Keratinocyte (primary cell): ENCODE data around the gene RNLS. TPM values are rescaled to one million over a fixed set of nuclear protein-coding genes. Genes with fewer than 3 reads are reported as not detected.

Experiments
- DNase-seq: peaks from one replicate; pipeline ENCODE4 v3.0.0-alpha.2; 2011; ENCODE audit warnings: low read depth, missing footprints, low spot score
- FAIRE-seq: peaks from 2 replicates; lab custom pipeline; 2011; peaks lifted over from hg19 to GRCh38; lab: Jason Lieb, UNC
- H2AFZ ChIP-seq: 2 replicates; pipeline ENCODE4 v1.6.0; 2012; ENCODE audit warnings: low read length, control low read depth, inconsistent platforms; ENCODE audit not compliant: control insufficient read depth
- H3K27ac ChIP-seq: 2 replicates; pipeline ENCODE4 v1.5.1; 2011; ENCODE audit warnings: low read length; ENCODE audit not compliant: control insufficient read depth, insufficient read depth
- H3K27me3 ChIP-seq: 3 replicates; pipeline ENCODE4 v1.6.0; 2011; ENCODE audit warnings: low read length; ENCODE audit not compliant: control insufficient read depth, insufficient read depth; ENCODE audit errors: extremely low read depth
- H3K36me3 ChIP-seq, 2 experiments: 2 replicates in 1 of 2; 3 replicates in 1 of 2; pipeline ENCODE4 v1.5.1; 2011; ENCODE audit warnings: low read length in 2 of 2, mild to moderate bottlenecking in 1 of 2; ENCODE audit not compliant: control insufficient read depth in 2 of 2, insufficient read depth in 2 of 2; ENCODE audit errors: extremely low read depth in 1 of 2
- H3K4me1 ChIP-seq: 3 replicates; pipeline ENCODE4 v1.5.1; 2011; ENCODE audit warnings: low read length; ENCODE audit not compliant: control insufficient read depth, insufficient read depth; ENCODE audit errors: extremely low read depth
- H3K4me2 ChIP-seq: 3 replicates; pipeline ENCODE4 v1.6.0; 2011; ENCODE audit warnings: low read depth, low read length; ENCODE audit not compliant: control insufficient read depth, insufficient read depth; ENCODE audit errors: extremely low read depth
- H3K4me3 ChIP-seq, 3 experiments: fragments of 200-600 bp in 1 of 3; sonication (generic) in 1 of 3; 2 replicates in 2 of 3; 3 replicates in 1 of 3; pipeline ENCODE4 v1.5.1; 2011 to 2016; ENCODE audit warnings: low read length in 3 of 3, mild to moderate bottlenecking in 3 of 3, control low read depth in 2 of 3, inconsistent platforms in 1 of 3, low read depth in 1 of 3, mixed read lengths in 1 of 3, mixed run types in 1 of 3, moderate library complexity in 1 of 3; ENCODE audit not compliant: control insufficient read depth in 2 of 3, insufficient read depth in 2 of 3; ENCODE audit errors: extremely low read depth in 1 of 3
- H3K79me2 ChIP-seq: 2 replicates; pipeline ENCODE4 v1.6.0; 2012; ENCODE audit warnings: low read length; ENCODE audit not compliant: control insufficient read depth, insufficient read depth
- H3K9ac ChIP-seq: 3 replicates; pipeline ENCODE4 v1.6.0; 2011; ENCODE audit warnings: low read length; ENCODE audit not compliant: control insufficient read depth, insufficient read depth; ENCODE audit errors: extremely low read depth
- H3K9me1 ChIP-seq: 3 replicates; pipeline ENCODE4 v1.6.0; 2011; ENCODE audit warnings: low read length; ENCODE audit not compliant: control insufficient read depth, insufficient read depth; ENCODE audit errors: extremely low read depth
- H3K9me3 ChIP-seq: 2 replicates; pipeline ENCODE4 v1.5.1; 2012; ENCODE audit warnings: low read depth, low read length; ENCODE audit not compliant: control insufficient read depth
- H4K20me1 ChIP-seq: 3 replicates; pipeline ENCODE4 v1.6.0; 2011; ENCODE audit warnings: low read length; ENCODE audit not compliant: control insufficient read depth, insufficient read depth; ENCODE audit errors: extremely low read depth
- CTCF ChIP-seq, 3 experiments: IDR thresholded peaks in 1 of 3; conservative IDR thresholded peaks in 1 of 3; optimal IDR thresholded peaks in 1 of 3; 2 replicates in 2 of 3; 3 replicates in 1 of 3; pipeline versions ENCODE3 to v1.5.1; 2011; ENCODE audit warnings: low read length in 3 of 3, mild to moderate bottlenecking in 3 of 3, moderate library complexity in 2 of 3, control low read depth in 1 of 3, inconsistent platforms in 1 of 3; ENCODE audit not compliant: insufficient read depth in 2 of 3; ENCODE audit errors: extremely low read depth in 1 of 3
- EZH2 ChIP-seq: IDR thresholded peaks from one replicate; pipeline ENCODE4 v1.6.1; 2012; ENCODE audit warnings: inconsistent platforms, mild to moderate bottlenecking, low read length, moderate library complexity
- dilution Hi-C: fragments of 300-500 bp; cut with MboI; formaldehyde crosslinking; loops from one replicate; pipeline ENCODE4 v1.7.0; 2020; ENCODE audit warnings: low sequenced_read_pairs; ENCODE audit not compliant: extremely low pct_ligation_motif_present
- polyA plus RNA-seq, 5 experiments: library from polyadenylated mRNA; depleted of rRNA in 3 of 5; stranded (reverse) in 3 of 5; stranded (forward) in 1 of 5; unstranded in 1 of 5; fragments of >200 nt; gene quantifications; 1 replicate in 1 of 5; 2 replicates in 3 of 5; 3 replicates in 1 of 5; pipeline versions ENCODE4 v1.2.1 to v1.2.3, GENCODE V29; 2011 to 2012; ENCODE audit warnings: missing spikeins in 2 of 5, low read depth in 1 of 5, low replicate concordance in 1 of 5

The RNLS gene
- polyA plus RNA-seq, 1 donor (not counting 4 experiments of a cell fraction or from before 2014, with no cell fraction given), result 6.8 TPM

DNA sequence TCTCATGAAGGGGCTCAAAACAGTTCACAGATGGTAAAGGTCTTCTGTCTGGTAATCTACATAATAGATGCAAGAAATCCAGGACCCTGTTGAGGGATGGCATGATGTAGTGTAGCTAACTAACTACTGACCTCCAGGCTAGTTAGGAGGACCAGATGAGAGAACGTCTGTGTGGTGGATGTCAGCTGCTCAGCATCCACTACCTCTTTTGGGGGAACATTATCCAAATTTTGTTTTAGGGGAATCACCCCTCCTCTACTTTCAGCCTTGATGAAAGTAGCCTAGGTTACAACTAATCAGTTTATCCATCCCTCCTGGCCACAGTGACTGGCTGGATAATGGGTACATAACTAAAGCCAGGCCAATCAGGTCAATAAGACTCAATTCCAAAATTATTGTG, 246.0 kb downstream of the RNLS start:
- Histone ChIP-seq H3K9ac (no peak overlapping the region), H3K4me1 (no peaks in the 10 kb centered on the region), H3K27ac (no peak overlapping the region), H3K4me3 (no peak overlapping the region), H4K20me1 (no peaks in the 10 kb centered on the region), H2AFZ (no peak overlapping the region), H3K4me2 (no peak overlapping the region), H3K79me2 (no peaks in the 10 kb centered on the region), H3K9me1 (no peaks in the 10 kb centered on the region), H3K27me3 (no peaks in the 10 kb centered on the region), H3K9me3 (no peaks in the 10 kb centered on the region), H3K36me3 (no peaks in the 10 kb centered on the region)
- DNase-seq (no peak), FAIRE-seq (no peak)
- dilution Hi-C loops, result no loop called here
- no peak for TF ChIP-seq CTCF (optimal IDR thresholded peaks at IDR 0.05 in 1 of 3, IDR thresholded peaks at IDR 0.05 in 1 of 3, conservative IDR thresholded peaks at IDR 0.05 in 1 of 3; ENCODE audit: extremely low read depth in 1 of 3, insufficient read depth in 2 of 3, low read length in 3 of 3)
- TF ChIP-seq EZH2, result no peak

- no peak for TF ChIP-seq EZH2
- no peak for TF ChIP-seq CTCF (optimal IDR thresholded peaks at IDR 0.05 in 1 of 3, IDR thresholded peaks at IDR 0.05 in 1 of 3, conservative IDR thresholded peaks at IDR 0.05 in 1 of 3; ENCODE audit: extremely low read depth in 1 of 3, insufficient read depth in 2 of 3, low read length in 3 of 3)
- no peak overlapping the region for H3K4me2 ChIP-seq
- dilution Hi-C loops, result no loop called here
- H3K4me1 ChIP-seq, result no peaks in the 10 kb centered on the region
- H3K27ac ChIP-seq, result no peak overlapping the region
- DNase-seq, result no peak
- H3K36me3 ChIP-seq, result no peaks in the 10 kb centered on the region
- H2AFZ ChIP-seq, result no peak overlapping the region
- no peaks in the 10 kb centered on the region for H4K20me1 ChIP-seq
- H3K9me1 ChIP-seq, result no peaks in the 10 kb centered on the region
- H3K9me3 ChIP-seq, result no peaks in the 10 kb centered on the region
- H3K9ac ChIP-seq, result no peak overlapping the region
- FAIRE-seq, result no peak
- no peak overlapping the region for H3K4me3 ChIP-seq
- no peaks in the 10 kb centered on the region for H3K27me3 ChIP-seq
- no peaks in the 10 kb centered on the region for H3K79me2 ChIP-seq
Measured at GRCh38 chr10:88336334-88336733, 246.8 kb downstream of the RNLS start.
